DND-41 (cell line): ENCODE data around the gene FOXD1.

Source experiments
- ATAC-seq: fragments of 200-7000 bp; cut with Tn5 transposase; 3 replicates; pipeline ENCODE4 v1.9.1; 2021; ENCODE audit warnings: low read depth; ENCODE audit not compliant: insufficient read depth
- DNase-seq: peaks from one replicate; pipeline ENCODE4 v3.0.0-alpha.2; 2020
- H2AFZ ChIP-seq: 2 replicates; pipeline ENCODE4 v1.6.0; 2012; ENCODE audit warnings: low read depth, low read length
- H3K27ac ChIP-seq: 2 replicates; pipeline ENCODE4 v1.5.1; 2012; ENCODE audit warnings: low read length, inconsistent platforms
- H3K27me3 ChIP-seq: fragments of 200-600 bp; sonication (generic); 2 replicates; pipeline ENCODE4 v1.6.0; 2012; ENCODE audit warnings: low read length, mild to moderate bottlenecking, inconsistent platforms; ENCODE audit not compliant: insufficient read depth, poor library complexity
- H3K36me3 ChIP-seq: 2 replicates; pipeline ENCODE4 v1.5.1; 2012; ENCODE audit warnings: low read length, inconsistent platforms; ENCODE audit not compliant: insufficient read depth
- H3K4me1 ChIP-seq: 2 replicates; pipeline ENCODE4 v1.5.1; 2012; ENCODE audit warnings: mild to moderate bottlenecking, low read length; ENCODE audit not compliant: insufficient read depth
- H3K4me2 ChIP-seq: 2 replicates; pipeline ENCODE4 v1.6.0; 2012; ENCODE audit warnings: mild to moderate bottlenecking, moderate library complexity, low read length, inconsistent platforms; ENCODE audit not compliant: insufficient read depth
- H3K4me3 ChIP-seq, 2 experiments: fragments of 200-600 bp in 1 of 2; shearing (Covaris generic) in 1 of 2; 2 replicates each; pipeline ENCODE4 v1.5.1; 2012 to 2016; ENCODE audit warnings: inconsistent platforms in 2 of 2, low read length in 2 of 2, mild to moderate bottlenecking in 2 of 2, low read depth in 1 of 2, moderate library complexity in 1 of 2
- H3K79me2 ChIP-seq: 2 replicates; pipeline ENCODE4 v1.6.0; 2012; ENCODE audit warnings: low read length, inconsistent platforms; ENCODE audit not compliant: insufficient read depth
- H3K9ac ChIP-seq: 2 replicates; pipeline ENCODE4 v1.6.0; 2012; ENCODE audit warnings: low read depth, mild to moderate bottlenecking, inconsistent platforms, low read length, moderate library complexity
- H3K9me3 ChIP-seq: 2 replicates; pipeline ENCODE4 v1.5.1; 2012; ENCODE audit warnings: low read length, moderate library complexity, mild to moderate bottlenecking, inconsistent platforms; ENCODE audit not compliant: insufficient read depth, severe bottlenecking
- H4K20me1 ChIP-seq: 2 replicates; pipeline ENCODE4 v1.6.0; 2012; ENCODE audit warnings: low read length; ENCODE audit not compliant: insufficient read depth
- CTCF ChIP-seq: IDR thresholded peaks from 2 replicates; pipeline ENCODE4 v1.5.1; 2012; ENCODE audit warnings: borderline replicate concordance, low read length, moderate library complexity, mild to moderate bottlenecking; ENCODE audit not compliant: poor library complexity, severe bottlenecking; ENCODE audit errors: extremely low read depth
- EZH2 ChIP-seq: IDR thresholded peaks from 3 replicates; pipeline ENCODE4 v1.6.1; 2012; ENCODE audit warnings: borderline replicate concordance, low read depth, mild to moderate bottlenecking, moderate library complexity, low read length, inconsistent platforms; ENCODE audit not compliant: severe bottlenecking

The FOXD1 gene

GRCh38 chr5:73452215-73452614, 3.6 kb upstream of the FOXD1 start:
- Histone ChIP-seq H3K27me3 (peaks cover 11% of the 10 kb centered on the region), H3K27ac (no peak overlapping the region), H3K4me2 (no peak overlapping the region), H3K36me3 (no peaks in the 10 kb centered on the region), H3K79me2 (no peaks in the 10 kb centered on the region), H3K9ac (no peak overlapping the region), H4K20me1 (no peaks in the 10 kb centered on the region), H3K4me1 (no peaks in the 10 kb centered on the region), H3K4me3 (no peak overlapping the region), H3K9me3 (no peaks in the 10 kb centered on the region), H2AFZ (no peak overlapping the region)
- no peak for ATAC-seq
- no peak for DNase-seq
- TF ChIP-seq EZH2 (no peak), CTCF (no peak)

GRCh38 chr5:73451224-73452130, 2.9 kb upstream of the FOXD1 start:
- Histone ChIP-seq H3K79me2 (no peaks in the 10 kb centered on the region), H3K4me2 (no peak overlapping the region), H4K20me1 (no peaks in the 10 kb centered on the region), H3K36me3 (no peaks in the 10 kb centered on the region), H3K9ac (no peak overlapping the region), H3K9me3 (no peaks in the 10 kb centered on the region), H2AFZ (no peak overlapping the region), H3K4me3 (no peak overlapping the region), H3K4me1 (no peaks in the 10 kb centered on the region), H3K27me3 (peaks cover 11% of the 10 kb centered on the region), H3K27ac (no peak overlapping the region)
- no peak for ATAC-seq
- TF ChIP-seq CTCF, result no peak
- TF ChIP-seq EZH2, result no peak
- DNase-seq, result no peak

GRCh38 chr5:73450672-73451223, 2.2 kb upstream of the FOXD1 start:
- Histone ChIP-seq H4K20me1 (no peaks in the 10 kb centered on the region), H3K9me3 (no peaks in the 10 kb centered on the region), H3K36me3 (no peaks in the 10 kb centered on the region), H3K4me3 (no peak overlapping the region), H3K4me2 (no peak overlapping the region), H3K79me2 (no peaks in the 10 kb centered on the region), H3K9ac (no peak overlapping the region), H2AFZ (no peak overlapping the region), H3K27ac (no peak overlapping the region), H3K4me1 (no peaks in the 10 kb centered on the region), H3K27me3 (peaks cover 11% of the 10 kb centered on the region)
- DNase-seq, result no peak
- no peak for ATAC-seq
- no peak for TF ChIP-seq CTCF
- TF ChIP-seq EZH2, result no peak
